ENCODE measurements around the gene PVALEF.

The PVALEF gene

DNA sequence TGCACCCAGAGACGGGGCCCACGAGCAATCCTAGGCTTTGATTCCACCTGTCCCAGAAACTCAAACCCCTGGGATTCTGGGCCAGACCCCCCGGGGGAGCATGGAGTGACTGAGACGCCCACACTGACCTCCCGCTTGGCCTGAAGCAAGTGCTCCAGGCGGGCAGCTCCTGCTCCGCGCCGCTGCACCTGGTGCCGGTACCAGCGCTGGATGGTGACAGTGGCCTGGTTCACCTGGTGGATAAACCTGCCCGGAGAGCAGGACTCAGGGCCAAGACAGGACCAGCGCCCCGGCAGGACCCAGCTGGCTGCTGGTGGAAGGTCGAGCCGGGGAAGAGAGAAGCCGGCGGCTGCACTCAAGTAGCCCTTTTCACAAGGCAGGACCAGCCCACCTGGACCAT, 34.9 kb downstream of the PVALEF start:
- DNase-seq, result no peak

DNA sequence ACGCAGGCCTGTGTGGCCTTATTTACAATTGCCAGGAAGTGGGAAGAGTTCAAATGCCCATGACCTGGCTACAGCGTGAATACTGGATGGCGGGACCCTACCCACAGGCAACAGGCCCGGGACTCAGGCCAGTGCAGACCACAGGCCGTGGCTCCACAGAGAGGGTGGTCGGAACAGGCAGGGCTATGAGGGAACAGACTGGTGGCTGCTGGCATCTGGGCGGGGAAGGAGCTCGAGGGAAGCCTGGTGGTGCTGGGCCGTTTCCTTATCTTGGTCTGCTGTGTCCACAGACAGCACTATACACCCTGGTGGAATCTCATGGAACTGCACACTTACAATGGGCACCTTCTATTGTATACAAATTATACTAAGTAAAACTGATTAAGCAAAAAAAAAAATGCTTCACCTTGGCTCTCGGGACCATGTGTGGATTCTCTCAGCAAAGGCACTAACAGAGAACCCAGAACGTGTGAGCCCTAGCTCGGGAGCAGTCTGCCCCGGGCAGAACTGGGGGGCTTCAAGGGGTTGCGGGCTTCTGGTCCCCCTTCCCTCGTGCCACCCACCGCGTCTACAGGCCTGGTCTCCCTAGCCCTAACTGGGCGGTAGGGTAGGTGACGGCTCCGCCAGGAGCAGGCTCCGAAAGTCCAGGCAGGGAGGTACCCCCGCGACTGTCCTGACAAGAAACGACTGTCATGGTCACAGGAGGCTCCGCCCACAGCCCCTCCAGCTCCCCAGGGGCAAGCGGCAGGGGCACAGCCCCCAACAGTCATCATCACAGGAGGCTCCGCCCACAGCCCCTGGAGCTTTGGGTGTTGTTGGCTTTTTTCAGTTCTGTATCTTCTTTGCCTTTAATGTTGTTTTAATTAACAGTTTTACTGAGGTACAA, 35.6 kb downstream of the PVALEF start:
- no peak for DNase-seq

DNA sequence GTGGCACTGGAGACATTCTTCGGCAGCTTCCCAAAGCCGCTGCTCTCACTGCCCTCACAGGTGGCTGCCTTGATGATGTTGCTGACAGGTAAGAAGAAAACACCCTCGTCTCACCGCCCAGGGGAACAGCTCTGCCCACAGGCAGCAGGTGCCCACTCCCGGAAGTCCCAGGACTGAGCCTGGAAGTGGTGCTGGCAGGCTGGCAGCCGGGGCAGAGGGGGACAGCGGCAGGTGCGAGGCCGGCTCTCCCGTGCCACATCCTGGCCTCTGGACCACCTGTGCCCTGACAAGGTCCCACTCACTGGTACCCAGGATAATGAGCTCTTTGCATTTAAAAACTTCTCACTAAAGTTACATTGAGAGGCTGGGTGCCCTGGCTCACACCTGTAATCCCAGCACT, 37.0 kb downstream of the PVALEF start:
- DNase-seq, result no peak

DNA sequence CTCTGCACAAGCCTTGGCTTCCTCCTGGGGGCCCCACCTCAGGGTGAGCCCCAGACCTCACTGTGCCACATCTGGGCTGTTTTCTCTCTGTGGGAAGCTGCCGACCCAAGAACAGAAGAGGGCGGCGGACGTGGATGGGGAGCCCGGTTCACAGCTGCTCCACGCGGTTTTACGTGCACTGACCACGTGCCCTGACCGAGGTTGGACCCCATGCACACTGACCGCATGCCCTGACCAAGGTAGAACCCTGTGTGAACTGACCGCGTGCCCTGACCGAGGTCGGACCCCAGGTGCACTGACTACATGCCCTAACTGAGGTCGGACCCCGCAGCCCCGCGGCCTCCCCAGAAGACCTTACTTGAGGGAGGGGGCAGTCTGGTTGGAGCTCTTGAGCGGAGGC, 37.8 kb downstream of the PVALEF start:
- DNase-seq, result no peak

DNA sequence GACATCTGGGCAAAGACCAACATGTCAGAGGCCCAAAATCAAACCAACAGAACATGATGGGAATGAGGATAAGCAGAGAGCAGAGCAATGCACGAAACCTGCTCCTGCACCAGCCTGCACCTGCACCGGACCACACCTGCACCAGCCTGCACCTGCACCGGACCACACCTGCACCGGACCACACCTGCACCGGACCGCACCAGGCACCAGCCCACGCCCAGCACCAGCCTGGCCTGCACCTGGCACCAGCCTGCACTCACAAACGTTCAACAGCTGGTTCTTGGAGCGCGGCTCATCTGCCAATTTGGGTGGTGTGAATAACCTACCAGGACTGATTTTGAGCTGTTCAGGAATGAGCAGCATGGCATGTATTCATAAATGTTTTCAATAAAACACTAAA, 39.3 kb downstream of the PVALEF start:
- no peak for DNase-seq

DNA sequence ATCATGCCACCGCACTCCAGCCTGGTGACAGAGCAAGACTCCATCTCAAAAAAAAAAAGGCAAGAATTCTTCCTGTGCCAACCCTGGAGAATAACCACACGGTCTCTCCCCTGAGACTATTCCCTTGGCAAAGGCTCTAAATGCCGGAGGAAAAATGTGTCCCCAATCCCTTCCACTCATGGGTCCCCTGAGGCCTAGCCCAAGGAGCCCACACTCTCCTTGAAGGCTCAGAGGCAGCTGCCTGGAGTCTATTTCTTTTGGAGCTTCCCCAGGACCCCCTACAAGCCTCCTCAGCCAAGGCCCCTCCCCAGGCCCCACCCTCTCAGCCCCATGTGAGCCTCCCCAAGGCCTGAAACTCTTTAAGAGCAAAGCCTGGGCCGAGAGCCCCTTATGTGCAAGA, 40.9 kb downstream of the PVALEF start:
- no peak for DNase-seq

DNA sequence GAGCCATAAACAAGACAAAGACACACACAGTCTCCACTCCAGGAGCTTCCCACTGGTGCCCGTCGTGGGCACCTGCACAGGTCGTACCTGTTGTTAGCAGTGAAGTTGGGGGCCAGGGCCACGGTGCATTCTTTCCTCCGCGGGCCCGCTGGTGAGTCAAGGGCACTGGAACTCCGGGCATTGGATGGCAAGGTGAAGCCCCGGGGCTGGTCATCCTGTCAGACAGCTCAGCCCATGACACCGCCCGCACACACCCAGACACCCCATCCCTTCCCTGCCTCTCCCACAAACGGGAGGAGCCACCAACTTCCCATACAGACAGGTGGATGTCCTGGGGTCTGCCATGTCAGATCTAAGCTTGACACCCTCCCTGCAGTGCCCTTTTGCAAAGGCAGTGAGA, 41.4 kb downstream of the PVALEF start:
- DNase-seq, result no peak

DNA sequence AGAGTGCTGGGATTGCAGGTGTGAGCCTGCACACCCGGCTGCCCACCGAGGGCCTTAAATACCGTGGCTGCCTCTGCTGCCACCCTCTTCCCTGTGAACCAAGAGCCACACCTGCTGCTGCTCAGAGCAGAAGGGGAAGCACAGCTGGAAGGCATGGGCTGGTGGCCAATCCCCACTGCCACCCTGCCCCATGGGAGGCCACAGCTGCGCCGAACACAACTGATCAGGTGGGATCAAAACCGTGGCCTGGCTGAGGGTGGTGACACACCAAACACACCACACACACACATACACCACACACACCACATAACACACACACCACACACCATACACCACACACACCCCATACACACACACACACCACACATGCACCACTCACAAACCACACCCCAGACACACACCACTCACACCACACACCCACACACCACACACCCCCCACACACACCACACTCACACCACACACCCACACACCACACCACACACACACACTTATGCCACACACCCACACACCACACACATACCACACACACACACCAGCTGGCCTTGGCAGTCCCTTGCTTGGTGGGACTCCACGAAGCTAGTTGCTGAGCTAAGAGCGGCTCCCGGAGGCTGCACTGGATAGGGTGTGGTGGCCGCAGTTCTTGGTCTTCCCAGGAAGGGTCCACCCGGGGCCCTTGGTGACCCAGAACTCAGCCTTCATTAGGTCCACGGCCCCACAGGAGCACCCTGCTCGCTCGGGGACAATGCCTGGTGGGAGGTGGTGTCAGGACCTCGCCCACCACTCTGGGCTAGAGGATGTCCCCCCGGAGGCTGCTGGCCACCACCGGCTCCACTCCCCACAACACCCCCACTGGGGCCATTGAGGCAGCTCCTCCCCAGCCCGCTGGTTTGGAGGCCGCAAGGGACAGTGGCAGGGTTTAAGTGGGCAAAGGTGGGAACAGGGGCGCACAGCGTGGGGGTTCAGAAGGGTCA, 42.6 kb downstream of the PVALEF start:
- DNase-seq, result no peak

DNA sequence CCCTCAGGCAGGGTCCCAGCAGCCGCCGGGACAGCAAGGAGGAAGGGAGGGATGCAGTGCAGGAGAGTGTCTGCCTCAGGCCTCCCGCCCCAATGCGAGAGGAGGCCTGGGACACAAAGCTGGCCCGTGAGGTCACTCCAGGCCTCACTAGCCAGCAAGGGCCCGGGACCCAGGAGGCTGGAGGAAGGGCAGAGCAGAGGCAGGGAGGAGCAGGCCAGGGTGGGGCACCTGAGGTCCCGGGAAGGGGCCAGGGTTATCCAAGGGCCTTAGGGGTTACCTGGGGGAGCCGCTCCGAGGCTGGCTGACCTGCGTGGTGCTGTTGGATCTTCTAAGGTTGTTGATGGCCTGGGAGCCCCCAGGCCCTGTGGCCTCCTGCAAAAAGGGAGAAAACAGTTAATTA, 43.3 kb downstream of the PVALEF start:
- DNase-seq, result no peak

DNA sequence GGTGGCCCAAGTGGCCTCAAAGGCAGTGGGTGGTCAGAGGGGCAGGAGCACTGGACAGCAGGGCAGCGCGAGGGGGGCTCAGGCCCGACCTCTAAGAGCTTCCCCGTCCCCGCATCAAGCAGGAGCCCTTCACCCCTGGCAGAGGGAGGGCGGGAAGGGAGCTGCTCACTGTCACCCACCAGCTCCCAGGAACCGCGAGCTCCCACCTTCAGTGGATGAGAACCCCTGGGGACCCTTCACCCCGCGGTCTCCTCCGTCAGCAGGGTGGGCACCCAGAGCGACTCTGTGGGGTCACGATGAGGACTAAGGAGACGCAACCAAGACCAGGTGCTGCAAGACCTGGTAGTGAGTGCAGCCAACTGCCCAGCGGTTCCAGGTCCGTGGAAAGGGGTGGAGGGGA, 43.8 kb downstream of the PVALEF start:
- DNase-seq, result no peak

DNA sequence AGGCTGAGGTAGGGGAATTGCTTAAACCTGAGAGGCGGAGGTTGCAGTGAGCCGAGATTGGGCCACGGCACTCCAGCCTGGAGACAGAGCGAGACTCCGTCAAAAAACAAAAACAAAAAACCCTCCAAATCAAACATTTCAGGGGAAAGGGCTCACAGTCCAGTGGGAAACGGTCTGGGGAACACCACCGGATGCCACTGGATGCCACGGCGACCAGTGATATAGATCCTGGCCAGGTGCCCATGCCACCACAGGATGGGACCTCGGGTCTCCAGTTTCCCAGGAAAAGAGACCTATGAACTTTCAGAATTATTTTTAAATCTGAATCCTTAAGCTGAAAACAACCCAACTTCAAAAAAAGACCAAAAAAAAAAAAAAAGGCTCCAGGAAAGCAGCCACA, 45.2 kb downstream of the PVALEF start:
- no peak for DNase-seq

DNA sequence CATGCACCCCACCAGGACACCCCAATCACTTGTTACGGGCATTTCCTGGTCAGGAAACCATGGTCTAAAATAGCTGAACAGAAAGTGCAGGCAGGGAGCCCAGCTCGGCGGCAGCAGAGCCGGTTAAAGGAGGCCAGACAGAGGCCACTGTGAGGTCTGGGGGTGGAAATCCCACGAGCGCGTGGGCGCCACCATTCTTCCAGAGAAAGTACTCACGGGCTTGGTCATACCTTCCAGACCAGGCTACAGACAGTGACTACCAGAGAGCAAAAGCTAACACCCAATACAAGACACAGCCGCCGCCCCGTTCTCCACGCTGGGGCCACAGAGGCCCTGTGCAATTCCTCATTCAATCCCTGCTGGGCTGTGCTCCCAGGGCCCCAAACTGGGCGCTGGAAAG, 45.6 kb downstream of the PVALEF start:
- DNase-seq, result no peak

DNA sequence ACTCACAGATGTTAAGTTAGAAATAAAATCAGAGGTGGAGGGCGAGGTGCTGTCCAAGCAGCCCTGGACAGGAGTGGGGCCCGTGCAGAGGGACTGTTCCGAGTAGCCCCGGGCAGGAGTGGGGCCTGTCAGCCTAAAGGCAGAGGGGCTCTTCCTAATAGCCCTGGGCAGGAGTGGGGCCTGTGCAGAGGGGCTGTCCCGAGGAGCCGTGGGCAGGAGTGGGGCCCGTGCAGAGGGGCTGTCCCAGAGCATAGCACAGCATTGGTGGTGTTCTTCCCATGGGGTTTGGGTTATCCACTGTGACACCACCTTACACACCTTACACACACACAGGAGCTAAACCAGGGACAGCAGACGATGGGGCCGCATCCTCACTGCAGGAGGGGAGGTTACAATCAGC, 47.1 kb downstream of the PVALEF start:
- DNase-seq, result no peak

DNA sequence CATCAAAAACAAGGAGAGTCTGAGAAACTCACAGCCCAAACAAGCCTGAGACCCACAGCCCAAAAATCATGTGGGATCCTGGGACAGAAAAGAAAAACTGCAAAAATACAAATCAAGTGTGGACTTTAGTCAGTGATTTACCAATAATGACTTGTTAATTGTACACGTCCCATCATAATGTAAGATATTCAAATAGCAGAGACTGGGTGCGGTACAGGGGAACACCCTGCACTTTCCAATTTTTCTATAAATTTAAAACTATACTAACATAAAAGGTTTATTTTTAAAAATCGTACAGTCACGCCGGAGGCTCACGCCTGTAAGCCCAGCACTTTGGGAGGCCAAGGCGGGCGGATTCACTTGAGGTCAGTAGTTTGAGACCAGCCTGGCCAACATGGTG, 48.7 kb downstream of the PVALEF start:
- no peak for DNase-seq

DNA sequence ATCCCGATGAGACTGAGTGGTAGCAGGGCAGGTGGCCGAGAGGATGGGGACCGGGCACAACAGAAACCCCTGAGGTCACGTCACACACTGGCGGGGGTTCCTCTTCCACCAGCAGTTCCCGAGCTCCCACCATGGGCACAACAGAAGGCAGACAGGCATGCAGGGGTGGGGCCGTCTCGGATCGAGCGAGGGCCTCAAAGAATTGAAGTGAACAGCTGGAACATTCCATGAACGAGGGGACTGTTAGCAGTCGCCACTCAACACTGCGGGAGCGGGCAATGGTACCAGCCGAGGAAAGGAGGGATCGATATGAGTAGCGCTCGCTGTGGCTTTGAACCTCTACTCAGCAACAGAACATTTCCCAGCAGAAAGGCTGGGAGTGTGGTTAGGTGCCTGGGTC, 52.2 kb downstream of the PVALEF start:
- DNase-seq, result no peak

DNA sequence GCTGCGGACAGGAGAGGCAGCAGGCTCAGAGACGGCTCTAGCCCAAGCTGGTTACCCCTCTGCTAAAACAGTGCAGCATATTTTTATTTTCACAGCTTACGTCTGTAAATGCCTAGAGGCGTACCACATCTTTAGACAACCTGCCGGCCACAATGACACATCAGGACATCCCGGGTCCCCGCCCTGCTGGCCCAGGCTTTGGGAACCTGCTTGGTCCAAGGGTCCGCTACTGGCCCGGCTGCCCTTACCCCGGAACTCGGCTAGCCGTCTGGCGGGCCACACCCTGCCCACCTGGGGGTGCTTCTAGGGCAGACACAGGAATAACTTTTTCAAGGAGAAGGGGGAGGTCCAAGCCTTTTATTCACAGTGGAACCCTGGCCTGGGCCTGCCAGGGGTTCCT, 53.2 kb downstream of the PVALEF start:
- DNase-seq, result no peak

DNA sequence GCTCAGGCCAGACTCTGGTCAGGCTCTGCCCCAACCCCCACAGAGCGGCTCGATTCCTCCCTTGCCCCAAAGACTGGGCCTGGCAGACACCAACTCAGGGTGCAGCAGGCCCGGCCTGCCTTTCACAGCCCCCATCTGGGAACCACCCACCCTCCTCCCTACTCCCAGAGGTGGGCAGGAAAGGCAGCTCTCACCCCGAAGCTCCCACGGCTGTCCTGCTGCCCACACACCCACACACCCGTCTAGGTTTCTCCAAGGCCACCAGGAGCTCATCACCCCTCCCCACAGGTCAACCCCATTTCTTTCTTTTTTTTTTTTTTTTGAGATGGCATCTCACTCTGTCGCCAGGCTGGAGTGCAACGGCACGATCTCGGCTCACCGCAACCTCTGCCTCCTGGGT, 53.7 kb downstream of the PVALEF start:
- DNase-seq, result no peak

DNA sequence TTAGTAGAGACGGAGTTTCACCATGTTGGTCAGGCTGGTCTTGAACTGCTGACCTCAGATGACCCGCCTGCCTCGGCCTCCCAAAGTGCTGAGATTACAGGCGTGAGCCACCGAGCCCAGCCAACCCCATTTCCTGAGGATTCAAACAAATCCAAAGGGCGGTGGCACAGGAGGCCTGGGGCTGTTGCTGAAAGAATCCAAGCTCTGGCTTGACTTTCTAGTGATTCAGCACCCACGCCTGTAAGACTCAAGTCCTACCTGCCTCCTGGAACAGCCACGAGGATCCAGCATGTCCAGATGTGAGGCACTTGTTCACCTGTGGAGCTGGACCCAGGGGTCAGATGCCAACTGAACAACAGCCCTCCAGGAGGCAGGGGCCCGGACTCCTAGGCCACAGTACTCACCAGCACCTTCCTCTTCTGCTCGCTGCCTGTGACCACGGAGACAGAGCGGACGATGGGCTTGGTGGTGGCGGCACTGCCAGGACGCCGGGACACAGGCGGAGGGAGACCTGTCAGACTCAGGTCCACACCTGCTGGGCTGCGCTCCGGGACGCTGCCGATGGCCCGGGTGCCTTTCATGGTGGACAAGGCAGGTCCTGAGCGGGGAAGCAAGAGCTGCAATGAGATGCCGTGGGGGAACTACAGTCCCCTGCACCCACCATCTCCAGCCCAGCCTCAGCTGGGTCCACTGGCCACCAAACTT, 54.3 kb downstream of the PVALEF start:
- DNase-seq, result no peak

DNA sequence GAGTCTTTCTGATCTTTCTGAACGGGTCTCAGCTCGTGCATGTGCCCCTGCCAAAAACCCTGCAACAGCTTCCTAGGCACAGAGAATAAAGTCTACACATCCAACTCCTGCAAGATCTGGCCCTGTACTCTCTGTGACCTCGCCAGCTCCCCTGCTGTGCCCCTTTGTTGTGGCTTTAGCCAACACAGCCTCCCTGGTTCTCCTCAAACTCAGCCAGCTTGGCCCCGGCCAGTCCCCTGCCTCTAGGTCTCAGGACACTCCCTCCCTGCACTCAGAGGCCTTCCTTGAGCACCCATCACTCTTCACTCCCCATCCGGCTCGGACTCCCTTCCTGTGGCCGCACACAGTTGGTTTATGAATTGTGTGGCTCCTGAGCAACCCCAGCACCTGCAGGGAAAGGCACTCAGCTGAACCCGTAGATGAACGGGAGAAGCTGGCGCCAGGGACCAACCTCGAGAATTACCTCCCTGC, 56.1 kb downstream of the PVALEF start:
- DNase-seq, result no peak

DNA sequence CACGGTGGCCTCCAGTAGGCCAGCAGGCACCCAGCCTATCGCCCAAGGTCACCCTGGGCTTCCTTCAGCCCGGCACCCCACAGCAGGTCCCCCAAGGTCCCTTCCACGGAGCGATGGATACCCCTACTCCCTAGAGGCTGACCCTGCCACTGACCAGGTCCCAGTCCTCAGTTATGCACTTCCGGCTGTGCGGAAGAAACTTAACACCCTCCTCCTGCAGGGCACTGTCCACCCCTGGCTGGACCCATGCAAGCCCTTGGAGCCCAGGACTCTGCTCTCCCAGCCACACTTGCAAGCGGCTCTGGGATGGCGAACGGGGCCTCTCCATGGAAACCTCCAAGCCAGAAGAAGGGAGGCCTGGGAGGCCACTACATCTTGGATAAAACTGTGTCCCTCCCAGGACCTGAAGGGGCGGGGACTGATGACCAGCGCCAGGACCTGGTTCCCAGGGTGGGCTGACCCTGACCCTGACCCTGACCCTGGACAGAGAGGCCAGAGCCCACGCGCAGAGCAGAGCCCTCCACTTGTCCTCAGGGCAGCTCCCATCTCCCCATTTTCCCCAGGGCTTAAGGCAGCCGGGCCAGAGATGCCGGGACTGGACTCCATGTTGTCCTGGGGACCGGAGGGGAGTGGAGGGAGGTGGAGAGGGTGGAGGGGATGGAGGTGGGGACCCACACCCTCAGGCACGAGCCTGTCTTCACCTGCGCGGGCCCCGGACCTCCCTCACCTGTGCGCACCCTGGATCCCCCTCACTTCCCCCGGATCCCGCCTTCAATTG, 56.7 kb downstream of the PVALEF start:
- no peak for DNase-seq

DNA sequence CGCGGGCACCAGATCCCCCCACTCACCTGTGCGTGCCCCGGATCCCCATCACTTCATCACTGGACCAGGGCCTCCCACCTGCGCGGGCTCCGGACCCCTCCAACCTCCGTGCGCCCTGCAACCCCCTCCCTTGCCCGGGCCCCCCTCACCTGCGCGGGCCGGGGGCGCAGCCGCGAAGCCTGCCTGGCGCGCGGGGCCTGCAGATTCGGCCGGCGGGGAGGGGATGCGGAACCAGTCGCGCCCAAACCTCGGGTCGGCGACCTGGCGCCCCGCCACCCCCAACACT, 57.3 kb downstream of the PVALEF start:
- DNase-seq, result no peak

DNA sequence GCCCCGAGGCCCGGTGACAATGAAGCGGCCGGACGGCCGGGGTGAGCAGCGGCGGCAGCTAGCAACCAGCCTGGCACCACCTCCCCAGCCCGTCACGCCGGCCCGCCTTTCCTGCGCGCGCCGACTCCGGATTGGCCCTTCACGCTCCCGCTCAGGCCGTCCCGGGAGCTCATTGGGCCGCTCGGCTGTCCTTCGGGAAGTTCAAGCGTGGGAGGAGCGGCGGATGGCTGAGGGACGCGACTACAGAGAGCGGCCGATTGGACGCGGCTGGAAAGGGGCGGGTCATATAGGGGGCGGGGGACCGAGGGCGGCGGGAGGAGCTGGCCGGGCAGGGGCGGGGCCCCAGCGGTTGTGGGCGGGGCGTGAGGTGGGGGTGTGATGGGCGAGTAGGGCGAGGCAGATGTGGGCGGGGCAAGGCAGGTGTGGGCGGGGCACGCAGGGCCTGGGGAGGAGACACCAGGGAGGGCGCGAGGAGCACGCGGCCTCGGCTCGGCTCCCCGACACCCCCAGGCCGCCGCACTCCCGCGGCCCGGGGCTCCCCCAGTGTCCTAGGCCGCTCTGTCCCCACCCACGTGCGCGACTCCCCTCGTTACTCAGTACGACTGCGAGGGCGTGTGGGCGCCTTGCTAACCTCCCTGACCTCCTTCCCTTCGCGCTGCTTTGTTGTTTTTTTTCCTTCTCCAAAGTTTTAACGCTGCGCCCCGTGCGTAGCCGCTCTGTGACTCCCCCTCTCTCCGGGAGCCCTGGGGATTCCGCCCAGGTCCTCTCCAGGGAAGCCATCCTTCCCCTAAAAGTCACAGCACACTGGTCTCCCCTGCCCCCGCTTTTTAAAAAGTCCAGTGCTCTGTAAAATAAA, 57.8 kb downstream of the PVALEF start, which contains the start of gene CEP131:
Gene CEP131, minus strand, starts transcription at position 60 of the 856 bp plus-strand sequence. CDS start 2,909 bp downstream, outside the sequence.
- peak; percentile 94 for DNase-seq
